ENCODE measurements around the gene SARS2.

- TF ChIP-seq CTCF (IDR thresholded peaks at IDR 0.05) (no peak), POLR2A (IDR thresholded peaks at IDR 0.05) (no peak)
Observed at GRCh38 chr19:38912600-38913514, 17.7 kb downstream of the SARS2 start.
